ENCODE measurements around the gene SNX9. TPM values are rescaled to one million over a fixed set of nuclear protein-coding genes. Genes with fewer than 3 reads are reported as not detected.

SNX9 gene
- total and polyA plus RNA-seq, 2 of the 4 experiments (the other 2 are of a cell fraction), result 35.3 to 41.2 TPM

GRCh38 chr6:157838718-157839430, 15.8 kb downstream of the SNX9 start:
- 100% methylated on average over 1 of the region's 5 CpGs; no CpG with 5 or more reads in 1 of the 2 experiments for WGBS, 2 experiments (ENCODE audit: extremely low coverage in 2 of 2, insufficient read length in 1 of 2)
- in situ Hi-C loops (cut with MboI; ENCODE audit: low sequenced_read_pairs), result no loop called here

More at GRCh38 chr6:157838718-157839430, 15.8 kb downstream of the SNX9 start:
- H2AFZ ChIP-seq (replicated peaks; ENCODE audit: low read length, poor library complexity), result no peak overlapping the region
- H3K4me2 ChIP-seq (ENCODE audit: low read depth, low read length), result peak overlapping the region; percentile 27; the same call in 1 of the 2 replicates
- no peak overlapping the region for H3K9ac ChIP-seq (ENCODE audit: low read depth, low read length)
- H3K36me3 ChIP-seq (ENCODE audit: control insufficient read depth, insufficient read depth, low read length), result no peaks in the 10 kb centered on the region
- peaks cover 15% of the 10 kb centered on the region for H3K4me1 ChIP-seq (ENCODE audit: control insufficient read depth, insufficient read depth, low read length)
- intact Hi-C loops (cut with micrococcal nuclease), result no loop called here
- H2BK120ac ChIP-seq (ENCODE audit: low read depth, low read length), result no peak overlapping the region
- ATAC-seq (ENCODE audit: low read depth), result no peak
- ChIA-PET CTCF (interaction anchor here (0.7 to 1.3 kb wide), 2 partner anchors 18 to 35 kb away, joined by 3 to 4 read pairs; no protein-coding TSS in a partner anchor), POLR2A (ENCODE audit: unreplicated experiment) (no interaction called here)
- H4K8ac ChIP-seq (ENCODE audit: low read depth in 2 of 2, low read length in 2 of 2), result no peak overlapping the region
- no peak overlapping the region for H3K56ac ChIP-seq (ENCODE audit: extremely low read depth, insufficient read depth, low read length)
- H4K20me1 ChIP-seq (ENCODE audit: insufficient read depth, low read length), result peaks cover 72% of the 10 kb centered on the region
- no TSS peak for BruUV-seq (replicated peaks)
- H3K23ac ChIP-seq (ENCODE audit: low read depth, low read length), result peak overlapping the region; percentile 71; the same call in 1 of the 2 replicates
- no peaks in the 10 kb centered on the region for H3K27me3 ChIP-seq (ENCODE audit: control insufficient read depth, insufficient read depth, low read length)
- H3K27ac ChIP-seq (ENCODE audit: insufficient read depth, low read length), result no peak overlapping the region
- H3K9me1 ChIP-seq (ENCODE audit: insufficient read depth, low read length), result peaks cover 26% of the 10 kb centered on the region
- peak overlapping the region; percentile 6 for H2BK5ac ChIP-seq (ENCODE audit: low read depth, low read length, poor library complexity, severe bottlenecking)
- no peak overlapping the region for H2BK20ac ChIP-seq (ENCODE audit: low read depth, low read length)
- no peak overlapping the region for H3K4me3 ChIP-seq (ENCODE audit: insufficient read depth, low read depth, low read length)
- no peak overlapping the region; the same call in 1 of the 2 replicates for H3K18ac ChIP-seq (ENCODE audit: low read depth, low read length)
- no peak overlapping the region for H4K91ac ChIP-seq (ENCODE audit: insufficient read depth, low read depth, low read length)
- no peak for DNase-seq
- no peaks in the 10 kb centered on the region for H3K9me3 ChIP-seq (ENCODE audit: control insufficient read depth, insufficient read depth, low read length)
- no peak overlapping the region for H4K5ac ChIP-seq (ENCODE audit: low read depth, low read length)
- no peak for TF ChIP-seq NFE2L2 (IDR thresholded peaks at IDR 0.05; ENCODE audit: low read depth, low read length)
- TF ChIP-seq MAFK (IDR thresholded peaks at IDR 0.05; ENCODE audit: low read depth, low read length), result no peak
- TF ChIP-seq, protein P1, sequence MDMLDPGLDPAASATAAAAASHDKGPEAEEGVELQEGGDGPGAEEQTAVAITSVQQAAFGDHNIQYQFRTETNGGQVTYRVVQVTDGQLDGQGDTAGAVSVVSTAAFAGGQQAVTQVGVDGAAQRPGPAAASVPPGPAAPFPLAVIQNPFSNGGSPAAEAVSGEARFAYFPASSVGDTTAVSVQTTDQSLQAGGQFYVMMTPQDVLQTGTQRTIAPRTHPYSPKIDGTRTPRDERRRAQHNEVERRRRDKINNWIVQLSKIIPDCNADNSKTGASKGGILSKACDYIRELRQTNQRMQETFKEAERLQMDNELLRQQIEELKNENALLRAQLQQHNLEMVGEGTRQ (IDR thresholded peaks at IDR 0.05; ENCODE audit: low read depth, low read length), result no peak
- H3K79me1 ChIP-seq (ENCODE audit: low read depth in 1 of 2, low read length in 2 of 2), result peaks cover 26 to 82% of the 10 kb centered on the region in 2 experiments
- no peak overlapping the region for H3K4ac ChIP-seq (ENCODE audit: low read depth, low read length)
- no peak overlapping the region for H2BK15ac ChIP-seq (ENCODE audit: low read depth, low read length)
- H3K14ac ChIP-seq (replicated peaks; ENCODE audit: low read depth, low read length), result no peak overlapping the region
- dilution Hi-C loops (cut with HindIII; ENCODE audit: low sequenced_read_pairs, unreplicated experiment), result no loop called here
- H2AK9ac ChIP-seq (replicated peaks; ENCODE audit: low read depth, low read length, poor library complexity), result no peak overlapping the region
- H2AK5ac ChIP-seq (ENCODE audit: low read depth, low read length), result no peak overlapping the region

Data from IMR-90 (cell line).